Adipose tissue (tissue), 3 donors: ENCODE results near the gene KMT2E. TPM values are rescaled to one million over a fixed set of nuclear protein-coding genes. Genes with fewer than 3 reads are reported as not detected.
"Not testable (repeated sequence)": the region's sequence is repeated elsewhere in the genome, so short reads cannot be mapped to it uniquely, and the experiment has no call there.

Experiments used
- H3K27ac ChIP-seq: one replicate; pipeline ENCODE4 v1.5.1; 2013; ENCODE audit warnings: low read depth, low read length
- WGBS, 3 donors: extraction: QIAGEN DNeasy Blood & Tissue Kit; methylation state at CpG; one replicate each; pipeline ENCODE4 v1.1.7; 2013; 5-methylcytosine and 5-hydroxymethylcytosine counted together
- polyA plus RNA-seq, 3 donors: library from polyadenylated mRNA; stranded (reverse); fragments of 200-250 nt; gene quantifications; one replicate each; pipeline ENCODE4 v1.2.3, GENCODE V29; 2013
- donor health status: healthy with polysubstance abuse.
- donor health status: Bipolar disorder and iron deficiency.
- donor health status: healthy.

Gene KMT2E
- polyA plus RNA-seq, 3 donors = 14.2 to 21.1 (median 20.2) TPM

GRCh38 chr7:104981672-104982037 is 32.4 kb upstream of the KMT2E start:
- no peak overlapping the region for H3K27ac ChIP-seq
- 55 to 81% (median 56%) methylated on average over 1 of the region's 1 CpG for WGBS, 3 donors

- H3K27ac ChIP-seq = peak overlapping the region; percentile 96
- WGBS, 3 donors = 36 to 46% (median 44%) methylated on average over 5 of the region's 5 CpGs
Measured at GRCh38 chr7:104982308-104983075, 31.5 kb upstream of the KMT2E start.

GRCh38 chr7:104983076-104983577 is 30.9 kb upstream of the KMT2E start:
- H3K27ac ChIP-seq = peak overlapping the region; percentile 96
- 10 to 28% (median 19%) methylated on average over 13 of the region's 13 CpGs for WGBS, 3 donors

DNA sequence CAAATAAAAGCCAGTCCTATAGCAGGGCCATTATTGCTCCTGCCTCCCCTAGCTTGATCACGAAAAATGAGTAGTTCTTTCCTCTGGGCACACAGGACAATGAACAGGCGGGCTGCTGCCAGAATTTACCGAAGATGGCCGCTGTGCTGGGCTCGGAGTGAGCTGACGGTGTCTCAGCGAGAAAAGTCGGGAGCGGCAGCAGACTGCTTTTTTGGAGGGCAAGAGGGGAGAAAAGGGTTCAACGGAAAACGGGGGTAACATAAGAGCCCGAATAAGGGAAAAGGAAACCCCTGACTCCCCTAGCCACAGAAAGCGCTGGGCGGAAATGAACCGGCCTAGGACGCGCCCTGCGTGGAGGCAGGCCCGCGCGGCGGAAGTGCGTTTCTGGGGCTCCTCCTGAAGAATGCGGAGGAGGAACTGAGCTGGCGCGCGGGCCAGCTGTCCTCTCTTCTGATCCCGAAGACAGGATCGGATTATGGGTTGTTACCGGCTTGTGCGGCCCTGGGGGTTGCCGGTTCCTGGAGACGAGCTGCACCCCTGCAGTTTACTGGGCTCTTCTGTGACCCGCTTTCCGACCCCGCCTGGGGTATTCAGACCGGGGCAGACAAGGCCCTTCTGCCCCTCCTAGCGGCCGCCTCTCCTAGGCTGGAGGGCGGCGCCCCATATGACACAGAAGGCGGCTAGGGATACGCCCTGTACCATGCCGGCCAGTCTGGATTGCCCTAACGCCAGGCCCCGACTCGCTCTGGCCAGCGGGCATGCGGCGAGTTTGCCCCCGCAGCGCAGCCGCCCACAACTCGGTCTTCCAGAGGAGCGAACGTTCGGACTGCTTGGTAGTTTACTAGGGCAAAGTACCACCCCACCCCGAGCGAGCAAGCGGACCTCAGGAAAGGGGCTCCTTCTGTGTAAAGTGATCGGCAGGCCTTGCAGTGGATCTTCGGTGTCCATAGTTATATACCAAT is 30.1 kb upstream of the KMT2E start:
- H3K27ac ChIP-seq = peak overlapping the region; percentile 96
- 0 to 1% (median 1%) methylated on average over 62 of the region's 62 CpGs for WGBS, 3 donors

DNA sequence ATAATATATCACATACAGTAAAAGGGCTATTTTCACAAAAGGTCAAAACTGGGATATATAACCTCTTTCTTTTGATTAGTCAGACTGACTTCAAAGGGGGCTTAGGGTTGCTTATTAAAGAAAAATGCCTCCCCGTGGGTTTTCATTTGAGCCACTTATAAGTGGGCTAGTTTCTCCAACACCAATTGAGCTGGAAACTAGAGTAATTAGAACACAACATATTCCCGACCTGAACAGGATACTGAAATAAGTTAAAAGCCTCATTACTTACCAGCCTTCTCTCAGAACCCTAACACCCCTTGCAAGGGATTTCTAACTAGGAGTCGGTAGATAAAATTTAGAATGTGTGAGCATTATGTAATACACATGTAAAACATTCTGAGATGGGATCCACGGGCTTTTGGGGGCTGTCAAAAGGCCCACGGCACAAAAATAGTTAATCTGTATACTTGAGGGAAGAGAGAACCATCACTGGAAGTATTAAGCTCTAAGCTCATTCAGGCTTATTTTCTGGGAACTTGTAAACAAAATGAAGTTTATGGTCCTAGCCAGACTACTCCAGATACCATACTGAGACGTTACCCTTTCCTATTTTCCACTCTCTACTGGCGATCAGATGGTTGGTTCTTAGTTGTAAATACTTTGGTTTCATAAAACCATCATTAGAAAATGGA is 29.3 kb upstream of the KMT2E start:
- WGBS, 3 donors = 40 to 45% (median 41%) methylated on average over 7 of the region's 7 CpGs
- peak overlapping the region; percentile 72 for H3K27ac ChIP-seq

DNA sequence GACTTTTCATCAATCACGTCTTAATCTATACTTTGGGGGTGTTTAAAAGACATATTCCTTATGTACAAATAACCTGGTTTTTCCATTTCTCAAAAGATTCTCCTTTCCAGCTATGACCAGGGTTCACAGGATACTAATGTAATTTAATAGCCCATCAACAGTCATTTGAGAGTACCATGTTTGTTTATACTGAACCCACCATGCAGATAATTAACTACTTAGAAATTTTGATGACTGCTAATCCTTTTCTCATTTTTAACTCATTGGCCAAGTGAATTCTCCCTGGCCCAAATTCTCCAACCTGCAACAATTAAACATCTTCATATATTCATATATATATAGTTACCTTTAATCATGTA is 28.8 kb upstream of the KMT2E start:
- no peak overlapping the region for H3K27ac ChIP-seq
- 35 to 37% (median 36%) methylated on average over 1 of the region's 1 CpG for WGBS, 3 donors

GRCh38 chr7:104986628-104987259 is 27.3 kb upstream of the KMT2E start:
- H3K27ac ChIP-seq = no peak overlapping the region
- WGBS, 3 donors = 76% methylated on average over 6 of the region's 6 CpGs

DNA sequence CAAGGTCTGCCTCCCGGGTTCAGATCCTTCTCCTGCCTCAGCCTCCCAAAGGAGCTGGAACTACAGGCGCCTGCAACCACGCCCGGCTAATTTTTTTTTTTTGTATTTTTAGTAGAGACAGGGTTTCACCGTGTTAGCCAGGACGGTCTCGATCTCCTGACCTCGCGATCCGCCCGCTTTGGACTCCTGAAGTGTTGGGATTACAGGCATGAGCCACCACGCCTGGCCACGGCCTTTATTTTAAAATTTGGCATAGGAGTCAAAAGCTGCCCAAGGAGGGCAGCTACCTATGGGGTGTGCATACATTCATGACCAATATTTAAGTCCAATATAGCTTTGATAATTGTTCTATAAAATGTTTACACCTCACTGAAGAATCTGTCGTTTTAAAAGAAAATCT is 26.6 kb upstream of the KMT2E start:
- WGBS, 3 donors = 84 to 89% (median 84%) methylated on average over 14 of the region's 14 CpGs
- not testable (repeated sequence) for H3K27ac ChIP-seq

DNA sequence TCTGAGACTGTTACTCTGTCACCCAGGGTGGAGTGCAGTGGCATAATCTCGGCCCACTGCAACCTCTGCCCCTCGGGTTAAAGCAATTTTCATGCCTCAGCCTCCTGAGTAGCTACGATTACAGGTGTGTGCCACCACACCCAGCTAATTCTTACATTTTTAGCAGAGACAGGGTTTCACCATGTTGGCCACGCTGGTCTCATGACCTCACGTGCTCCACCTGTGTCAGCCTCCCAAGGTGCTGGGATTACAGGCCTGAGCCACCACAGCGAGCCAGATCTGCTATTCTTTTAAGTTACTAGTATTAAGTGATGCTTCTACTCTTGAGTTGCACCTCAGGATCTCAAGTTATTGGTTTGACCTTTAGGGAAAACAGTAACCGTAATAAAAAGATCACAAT is 23.0 kb upstream of the KMT2E start:
- WGBS, 3 donors = 92 to 96% (median 93%) methylated on average over 7 of the region's 7 CpGs
- no peak overlapping the region for H3K27ac ChIP-seq

DNA sequence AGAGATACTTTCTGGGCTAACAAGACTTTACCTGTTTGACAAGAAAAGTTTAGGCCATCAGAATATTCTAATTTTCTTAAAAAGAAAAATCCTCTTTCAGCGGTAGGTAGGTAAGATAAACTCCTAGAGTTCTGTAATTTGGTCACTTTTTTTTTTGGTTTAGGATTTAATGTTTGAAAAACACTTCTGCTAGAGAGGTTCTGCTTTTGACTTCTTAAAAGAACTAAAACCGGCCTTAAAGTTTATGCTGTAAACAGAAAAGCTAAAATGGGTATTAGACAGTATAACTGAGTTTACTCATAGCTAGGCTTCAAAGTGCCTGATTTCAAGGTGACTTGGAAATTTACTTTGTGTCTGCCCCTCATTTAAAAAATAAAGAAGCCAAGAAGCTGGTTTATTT is 21.7 kb upstream of the KMT2E start:
- WGBS, 3 donors = 84 to 86% (median 85%) methylated on average over 2 of the region's 2 CpGs
- H3K27ac ChIP-seq = no peak overlapping the region

GRCh38 chr7:104993217-104993862 is 20.7 kb upstream of the KMT2E start:
- 68 to 89% (median 81%) methylated on average over 2 of the region's 2 CpGs for WGBS, 3 donors
- no peak overlapping the region for H3K27ac ChIP-seq

GRCh38 chr7:104998040-104998752 is 15.8 kb upstream of the KMT2E start:
- no peak overlapping the region for H3K27ac ChIP-seq
- WGBS, 3 donors = 46 to 96% (median 94%) methylated on average over 3 of the region's 3 CpGs

GRCh38 chr7:105000200-105000599 is 13.8 kb upstream of the KMT2E start:
- WGBS, 3 donors = 46 to 49% (median 48%) methylated on average over 4 of the region's 4 CpGs
- H3K27ac ChIP-seq = no peak overlapping the region

GRCh38 chr7:105000927-105001336 is 13.1 kb upstream of the KMT2E start:
- WGBS, 3 donors = 92 to 95% (median 94%) methylated on average over 18 of the region's 18 CpGs
- no peak overlapping the region for H3K27ac ChIP-seq

DNA sequence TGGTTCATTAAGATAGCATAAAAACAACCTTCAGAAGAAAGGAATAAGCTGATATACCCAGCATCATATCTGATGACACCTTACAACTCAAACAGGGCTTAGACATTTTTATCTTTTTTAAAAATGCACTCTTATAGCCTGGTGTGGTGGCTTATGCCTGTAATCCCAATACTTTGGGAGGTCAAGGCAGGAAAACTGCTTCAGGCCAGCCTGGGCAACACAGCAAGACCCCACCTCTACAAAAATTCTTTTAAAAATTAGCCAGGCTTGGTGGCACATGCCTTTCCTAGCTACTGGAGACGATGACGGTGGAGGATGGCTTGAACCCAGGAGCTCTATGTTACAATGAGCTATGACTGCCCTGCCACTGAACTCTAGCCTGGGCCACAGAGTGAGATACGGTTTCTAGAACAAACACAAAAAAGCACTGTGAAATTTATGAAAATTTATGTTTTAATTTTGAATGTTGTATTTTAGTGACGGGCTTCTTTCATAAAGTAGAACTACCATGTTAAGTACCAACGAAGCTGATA is 12.3 kb upstream of the KMT2E start:
- no peak overlapping the region for H3K27ac ChIP-seq

GRCh38 chr7:105003275-105003674 is 10.7 kb upstream of the KMT2E start:
- H3K27ac ChIP-seq = peak overlapping the region; percentile 15
- WGBS, 3 donors = 18 to 39% (median 30%) methylated on average over 5 of the region's 5 CpGs

More for the DNA sequence above, 12.3 kb upstream of the KMT2E start:
- 68 to 89% (median 88%) methylated on average over 5 of the region's 5 CpGs for WGBS, 3 donors

GRCh38 chr7:105003872-105004510 is 10.0 kb upstream of the KMT2E start:
- 59 to 86% (median 71%) methylated on average over 1 of the region's 1 CpG for WGBS, 3 donors
- no peak overlapping the region for H3K27ac ChIP-seq
